PC-3 (cell line): ENCODE results near the gene PRL. TPM values are rescaled to one million over a fixed set of nuclear protein-coding genes. Genes with fewer than 3 reads are reported as not detected.

Source experiments
- ATAC-seq: fragments of 200-7000 bp; cut with Tn5 transposase; 2 replicates; pipeline ENCODE4 v1.9.1; 2020; ENCODE audit warnings: mild to moderate bottlenecking, moderate library complexity
- BruUV-seq: library from RNA; stranded (reverse); fragments of 400-500 nt; replicated peaks from 2 replicates; lab custom pipeline; 2021; lab: Mats Ljungman, UMichigan
- CTCF ChIA-PET: fragments of 300-600 bp; sonication (Branson Sonifier 250); formaldehyde crosslinking; loops from one replicate; lab custom pipeline; 2022; ENCODE audit warnings: antibody characterized with exemption; lab: Charles Lee
- POLR2A ChIA-PET: fragments of 300-600 bp; sonication (Branson Sonifier 250); formaldehyde crosslinking; loops from one replicate; lab custom pipeline; 2022; ENCODE audit warnings: antibody characterized with exemption; ENCODE audit not compliant: unreplicated experiment; lab: Charles Lee
- DNase-seq: peaks from one replicate; pipeline ENCODE4 v3.0.0-alpha.2; 2015
- H2AFZ ChIP-seq: fragments of 300-600 bp; sonication (generic); 2 replicates; pipeline ENCODE4 v1.6.0; 2016; ENCODE audit warnings: antibody characterized with exemption, low read length
- H3F3A ChIP-seq: fragments of 300-600 bp; sonication (generic); one replicate; pipeline ENCODE4 v1.6.0; 2017; ENCODE audit warnings: antibody characterized with exemption, low read length, control low read depth, mild to moderate bottlenecking; ENCODE audit not compliant: unreplicated experiment
- H3K27ac ChIP-seq: fragments of 300-600 bp; sonication (generic); 2 replicates; pipeline ENCODE4 v1.5.1; 2016; ENCODE audit warnings: mild to moderate bottlenecking, low read length
- H3K27me3 ChIP-seq: fragments of 300-600 bp; sonication (generic); 2 replicates; pipeline ENCODE4 v1.6.1; 2016; ENCODE audit warnings: low read length, mixed read lengths
- H3K36me3 ChIP-seq: fragments of 300-600 bp; sonication (generic); 2 replicates; pipeline ENCODE4 v1.6.1; 2016; ENCODE audit warnings: low read depth, mixed run types, low read length, mixed read lengths
- H3K4me1 ChIP-seq: fragments of 300-600 bp; sonication (generic); 2 replicates; pipeline ENCODE4 v1.5.1; 2016; ENCODE audit warnings: low read length; ENCODE audit not compliant: insufficient read depth
- H3K4me2 ChIP-seq: fragments of 300-600 bp; sonication (generic); 2 replicates; pipeline ENCODE4 v1.6.0; 2016; ENCODE audit warnings: low read length
- H3K4me3 ChIP-seq: fragments of 300-600 bp; sonication (generic); 2 replicates; pipeline ENCODE4 v1.5.1; 2016; ENCODE audit warnings: mild to moderate bottlenecking, low read length, mixed read lengths
- H3K79me2 ChIP-seq: fragments of 300-600 bp; sonication (generic); 2 replicates; pipeline ENCODE4 v1.6.1; 2017; ENCODE audit warnings: low read length, mixed read lengths
- H3K9ac ChIP-seq: fragments of 300-600 bp; sonication (generic); 2 replicates; pipeline ENCODE4 v1.6.0; 2016; ENCODE audit warnings: mild to moderate bottlenecking, low read length
- H3K9me2 ChIP-seq: fragments of 300-600 bp; sonication (generic); replicated peaks from 2 replicates; pipeline ENCODE4 v1.6.1; 2016; ENCODE audit warnings: mixed run types, low read length, mixed read lengths
- H3K9me3 ChIP-seq: fragments of 300-600 bp; sonication (generic); 2 replicates; pipeline ENCODE4 v1.6.1; 2016; ENCODE audit warnings: low read length, mixed read lengths
- H4K20me1 ChIP-seq: fragments of 300-600 bp; sonication (generic); 2 replicates; pipeline ENCODE4 v1.6.1; 2016; ENCODE audit warnings: low read length, mixed read lengths
- EZH2 ChIP-seq: fragments of 300-600 bp; sonication (generic); IDR thresholded peaks from one replicate; pipeline ENCODE4 v1.6.1; 2017; ENCODE audit warnings: antibody characterized with exemption, mild to moderate bottlenecking, low read length; ENCODE audit not compliant: unreplicated experiment
- EZH2phosphoT487 ChIP-seq: fragments of 300-600 bp; sonication (generic); IDR thresholded peaks from 2 replicates; pipeline ENCODE4 v1.6.1; 2018; ENCODE audit warnings: mild to moderate bottlenecking, antibody characterized with exemption, low read length, borderline replicate concordance
- intact Hi-C: fragments of 100-400 bp; cut with micrococcal nuclease; formaldehyde crosslinking; loops from 2 replicates; pipeline ENCODE4 v1.9.0; 2023
- total RNA-seq: library from RNA; depleted of rRNA; stranded (reverse); fragments of >200 nt; gene quantifications from 2 replicates; pipeline ENCODE4 v1.2.3, GENCODE V29; 2014
- TF ChIP-seq, protein P1 (sequence below): fragments of 300-600 bp; sonication (generic); conservative IDR thresholded peaks from 2 replicates; pipeline ENCODE4 v1.5.1; 2017; ENCODE audit warnings: antibody characterized with exemption, low read depth, mild to moderate bottlenecking, low read length

Gene PRL
- total RNA-seq, 1 experiment from 2014 or later = not detected

DNA sequence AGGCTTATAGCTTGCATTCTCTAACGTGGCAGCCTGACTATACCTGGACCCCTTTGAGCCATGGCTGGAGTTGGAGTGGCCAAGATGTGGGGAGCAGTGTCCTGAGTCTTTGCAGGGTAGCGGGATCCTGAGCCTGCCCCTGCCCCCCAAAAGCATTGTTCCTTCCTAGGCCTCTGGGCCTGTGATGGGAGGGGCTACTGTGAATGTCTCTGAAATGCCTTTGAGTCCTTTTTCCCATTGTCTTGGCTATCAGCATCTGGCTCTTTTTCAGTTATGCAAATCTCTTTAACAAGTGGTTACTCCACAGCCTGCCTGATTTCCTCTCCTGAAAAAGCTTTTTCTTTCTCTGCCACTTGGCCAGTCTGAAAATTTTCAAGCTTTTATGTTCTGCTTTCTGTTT, 17.0 kb upstream of the PRL start:
- CTCF ChIA-PET = no interaction called here
- Histone ChIP-seq H3F3A (no peaks in the 10 kb centered on the region), H3K4me3 (no peak overlapping the region), H3K27ac (no peak overlapping the region), H3K27me3 (no peaks in the 10 kb centered on the region), H2AFZ (no peak overlapping the region), H3K9me2 (no peaks in the 10 kb centered on the region), H3K79me2 (no peaks in the 10 kb centered on the region), H3K9ac (no peak overlapping the region), H3K36me3 (0 out of 2 replicates have a peak, but pooled peaks cover 2% of the 10 kb centered on the region), H3K9me3 (0 out of 2 replicates have a peak, but pooled peaks cover 7% of the 10 kb centered on the region), H3K4me1 (no peaks in the 10 kb centered on the region), H4K20me1 (no peaks in the 10 kb centered on the region), H3K4me2 (no peak overlapping the region)
- ATAC-seq (no peak), DNase-seq (no peak)
- TF ChIP-seq EZH2phosphoT487 = no peak
- TF ChIP-seq, protein P1, sequence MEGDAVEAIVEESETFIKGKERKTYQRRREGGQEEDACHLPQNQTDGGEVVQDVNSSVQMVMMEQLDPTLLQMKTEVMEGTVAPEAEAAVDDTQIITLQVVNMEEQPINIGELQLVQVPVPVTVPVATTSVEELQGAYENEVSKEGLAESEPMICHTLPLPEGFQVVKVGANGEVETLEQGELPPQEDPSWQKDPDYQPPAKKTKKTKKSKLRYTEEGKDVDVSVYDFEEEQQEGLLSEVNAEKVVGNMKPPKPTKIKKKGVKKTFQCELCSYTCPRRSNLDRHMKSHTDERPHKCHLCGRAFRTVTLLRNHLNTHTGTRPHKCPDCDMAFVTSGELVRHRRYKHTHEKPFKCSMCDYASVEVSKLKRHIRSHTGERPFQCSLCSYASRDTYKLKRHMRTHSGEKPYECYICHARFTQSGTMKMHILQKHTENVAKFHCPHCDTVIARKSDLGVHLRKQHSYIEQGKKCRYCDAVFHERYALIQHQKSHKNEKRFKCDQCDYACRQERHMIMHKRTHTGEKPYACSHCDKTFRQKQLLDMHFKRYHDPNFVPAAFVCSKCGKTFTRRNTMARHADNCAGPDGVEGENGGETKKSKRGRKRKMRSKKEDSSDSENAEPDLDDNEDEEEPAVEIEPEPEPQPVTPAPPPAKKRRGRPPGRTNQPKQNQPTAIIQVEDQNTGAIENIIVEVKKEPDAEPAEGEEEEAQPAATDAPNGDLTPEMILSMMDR = no peak
- no peak for TF ChIP-seq EZH2
- POLR2A ChIA-PET = no interaction called here
- intact Hi-C loops = no loop called here
- BruUV-seq = no TSS peak

DNA sequence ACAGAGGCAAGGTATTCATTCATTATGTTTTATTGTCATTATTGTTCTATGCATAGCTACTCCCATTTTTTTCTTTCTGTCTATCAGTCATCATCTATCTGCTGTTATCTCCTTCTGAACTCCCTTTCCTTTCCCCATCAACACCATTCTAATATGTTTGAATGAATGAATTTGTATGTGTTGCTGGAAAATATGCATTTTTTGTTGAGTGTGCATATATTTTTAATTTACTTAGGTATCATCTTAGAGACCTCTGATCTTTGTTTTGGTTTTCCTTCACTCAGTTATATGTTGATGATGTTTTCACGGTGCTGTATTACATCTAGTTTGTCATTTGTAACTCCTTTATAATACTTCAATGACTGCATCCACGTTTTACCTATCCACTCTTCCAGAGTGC, 12.1 kb upstream of the PRL start:
- Histone ChIP-seq H3K36me3 (0 out of 2 replicates have a peak, but pooled peaks cover 2% of the 10 kb centered on the region), H3K9me3 (0 out of 2 replicates have a peak, but pooled peaks cover 7% of the 10 kb centered on the region), H3K4me1 (no peaks in the 10 kb centered on the region), H4K20me1 (no peaks in the 10 kb centered on the region), H3K4me3 (no peak overlapping the region), H2AFZ (no peak overlapping the region), H3K27me3 (no peaks in the 10 kb centered on the region), H3K9me2 (0 out of 2 replicates have a peak, but pooled peaks cover 3% of the 10 kb centered on the region), H3K4me2 (no peak overlapping the region), H3K79me2 (no peaks in the 10 kb centered on the region), H3K27ac (no peak overlapping the region), H3F3A (no peaks in the 10 kb centered on the region), H3K9ac (no peak overlapping the region)
- ChIA-PET CTCF (no interaction called here), POLR2A (no interaction called here)
- no peak for DNase-seq
- TF ChIP-seq EZH2phosphoT487 (no peak), EZH2 (no peak)
- TF ChIP-seq, protein P1 = no peak
- intact Hi-C loops = no loop called here
- no TSS peak for BruUV-seq
- ATAC-seq = no peak

DNA sequence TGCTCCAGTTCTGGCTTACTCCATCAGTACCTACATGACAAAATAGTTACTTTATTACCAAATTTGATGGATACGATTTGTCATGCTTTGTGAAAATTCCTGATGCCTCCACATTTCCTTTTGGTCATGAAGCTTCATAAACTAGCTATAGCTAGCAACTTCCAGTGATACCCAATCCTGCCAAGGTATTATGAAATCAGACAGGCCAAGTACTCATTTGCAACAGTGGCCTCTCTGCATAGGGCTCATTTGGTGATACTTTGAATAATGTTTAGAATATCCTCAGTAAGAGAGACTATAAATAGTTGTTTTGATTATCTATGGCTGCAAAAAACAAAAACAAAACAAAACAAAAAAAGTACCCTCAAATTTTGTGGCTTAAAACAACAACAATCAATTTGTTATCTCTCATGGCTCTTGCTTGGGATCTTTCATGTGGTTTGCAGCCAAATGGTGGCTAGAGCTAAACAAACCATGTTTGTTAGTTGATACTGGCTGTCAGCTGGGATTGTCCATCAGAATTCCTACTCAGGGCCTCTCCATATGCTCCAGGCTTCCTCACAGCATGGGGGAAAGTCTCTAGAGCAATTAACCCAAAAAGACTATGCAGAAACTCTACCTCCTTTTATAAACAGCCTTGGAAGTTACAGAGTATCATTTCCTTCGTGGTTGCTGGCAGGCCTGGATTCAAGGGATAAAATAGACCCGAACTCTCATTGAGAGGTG, 10.1 kb upstream of the PRL start:
- H4K20me1 ChIP-seq = no peaks in the 10 kb centered on the region
- no peaks in the 10 kb centered on the region for H3F3A ChIP-seq
- intact Hi-C loops = no loop called here
- H3K79me2 ChIP-seq = no peaks in the 10 kb centered on the region
- no peak overlapping the region for H3K4me2 ChIP-seq
- CTCF ChIA-PET = no interaction called here
- POLR2A ChIA-PET = no interaction called here
- H3K9me2 ChIP-seq = 0 out of 2 replicates have a peak, but pooled peaks cover 3% of the 10 kb centered on the region
- no TSS peak for BruUV-seq
- no peaks in the 10 kb centered on the region for H3K4me1 ChIP-seq
- ATAC-seq (no peak), DNase-seq (no peak)
- H3K27me3 ChIP-seq = no peaks in the 10 kb centered on the region
- H3K9ac ChIP-seq = no peak overlapping the region
- H3K36me3 ChIP-seq = 0 out of 2 replicates have a peak, but pooled peaks cover 2% of the 10 kb centered on the region
- H2AFZ ChIP-seq = no peak overlapping the region
- TF ChIP-seq EZH2 (no peak), EZH2phosphoT487 (no peak)
- TF ChIP-seq, protein P1 = no peak
- 0 out of 2 replicates have a peak, but pooled peaks cover 7% of the 10 kb centered on the region for H3K9me3 ChIP-seq
- H3K27ac ChIP-seq = no peak overlapping the region
- no peak overlapping the region for H3K4me3 ChIP-seq
